DOHH2 (cell line): Measurements from ENCODE around the gene FASLG.

Source experiments
- CTCF ChIP-seq: fragments of 200-600 bp; sonication (generic); IDR thresholded peaks from one replicate; pipeline ENCODE4 v1.5.1; 2014; ENCODE audit warnings: antibody characterized with exemption, mild to moderate bottlenecking, low read depth, low read length; ENCODE audit not compliant: poor library complexity, severe bottlenecking
- EZH2phosphoT487 ChIP-seq: fragments of 200-600 bp; sonication (generic); IDR thresholded peaks from 2 replicates; pipeline ENCODE4 v1.6.1; 2017; ENCODE audit warnings: borderline replicate concordance, mild to moderate bottlenecking, antibody characterized with exemption, low read length, moderate library complexity, mixed read lengths

- TF ChIP-seq CTCF (no peak), EZH2phosphoT487 (no peak)
Observed at GRCh38 chr1:172674831-172675613, 16.1 kb downstream of the FASLG start.
